Endodermal cell (in vitro differentiated cells): Measurements from ENCODE around the gene RBM17. TPM values are rescaled to one million over a fixed set of nuclear protein-coding genes. Genes with fewer than 3 reads are reported as not detected.
A peak's percentile ranks its signal among the peaks of the same experiment; 100 is the strongest.

Experiments used
- DNase-seq: peaks from one replicate; pipeline ENCODE4 v3.0.0-alpha.2; 2017
- H3K27ac ChIP-seq: 2 replicates; pipeline ENCODE4 v1.5.1; 2013; ENCODE audit warnings: mild to moderate bottlenecking, low read depth, low read length, moderate library complexity
- H3K27me3 ChIP-seq: 2 replicates; pipeline ENCODE4 v1.6.1; 2013; ENCODE audit warnings: mild to moderate bottlenecking, low read length, moderate library complexity; ENCODE audit not compliant: insufficient read depth, control insufficient read depth, poor library complexity, severe bottlenecking
- H3K36me3 ChIP-seq: 2 replicates; pipeline ENCODE4 v1.7.0; 2013; ENCODE audit warnings: mild to moderate bottlenecking, low read length, moderate library complexity; ENCODE audit not compliant: control insufficient read depth, insufficient read depth
- H3K4me1 ChIP-seq: one replicate; pipeline ENCODE4 v1.7.0; 2013; ENCODE audit warnings: low read length; ENCODE audit not compliant: control insufficient read depth, insufficient read depth
- H3K4me3 ChIP-seq: 2 replicates; pipeline ENCODE4 v1.5.1; 2013; ENCODE audit warnings: mild to moderate bottlenecking, low read length, moderate library complexity
- H3K9ac ChIP-seq: 2 replicates; pipeline ENCODE4 v1.6.1; 2013; ENCODE audit warnings: mild to moderate bottlenecking, low read length, moderate library complexity; ENCODE audit not compliant: poor library complexity, severe bottlenecking; ENCODE audit errors: extremely low read depth
- H3K9me3 ChIP-seq: 2 replicates; pipeline ENCODE4 v1.6.1; 2013; ENCODE audit warnings: mild to moderate bottlenecking, low read length, moderate library complexity; ENCODE audit not compliant: control insufficient read depth
- H3K27ac Mint-ChIP-seq: 2 replicates; pipeline ENCODE4 v1.8.0; 2020; ENCODE audit warnings: mixed read lengths
- H3K27me3 Mint-ChIP-seq: 2 replicates; pipeline ENCODE4 v1.8.0; 2021; ENCODE audit warnings: mild to moderate bottlenecking, mixed read lengths; ENCODE audit not compliant: insufficient read depth
- H3K36me3 Mint-ChIP-seq: 2 replicates; pipeline ENCODE4 v1.8.0; 2020; ENCODE audit warnings: low read depth, mixed read lengths
- H3K4me1 Mint-ChIP-seq: 2 replicates; pipeline ENCODE4 v1.8.0; 2020; ENCODE audit warnings: mixed read lengths
- H3K4me3 Mint-ChIP-seq: 2 replicates; pipeline ENCODE4 v1.8.0; 2020; ENCODE audit warnings: mild to moderate bottlenecking, moderate library complexity, mixed read lengths
- H3K9me3 Mint-ChIP-seq: 2 replicates; pipeline ENCODE4 v1.8.0; 2020; ENCODE audit warnings: mild to moderate bottlenecking, mixed read lengths
- WGBS, 2 experiments: methylation state at CpG; one replicate each; pipeline versions ENCODE4 v1.1.5 to v1.1.7; 2013; ENCODE audit warnings: missing lambda C conversion rate in 2 of 2, mixed read lengths in 1 of 2; ENCODE audit not compliant: insufficient coverage in 1 of 2, insufficient read length in 1 of 2; 5-methylcytosine and 5-hydroxymethylcytosine counted together
- total RNA-seq, 2 donors: library from RNA; stranded (reverse); fragmentation: NEBNext Ultra II Directional in 1 of 2; extraction: Animal tissue kit (Norgen Biotek cat#: 25700) in 1 of 2; gene quantifications; 2 replicates in 1 of 2; 3 replicates in 1 of 2; pipeline ENCODE4 v1.2.1, GENCODE V29; 2021
- TF ChIP-seq, protein P1 (sequence below): fragments of 200-600 bp; sonication (generic); conservative IDR thresholded peaks from 2 replicates; pipeline ENCODE4 v1.5.0; 2021; ENCODE audit warnings: antibody characterized with exemption, mild to moderate bottlenecking

Gene RBM17
- total RNA-seq, 2 donors from 2014 or later, result 123 to 139 TPM

DNA sequence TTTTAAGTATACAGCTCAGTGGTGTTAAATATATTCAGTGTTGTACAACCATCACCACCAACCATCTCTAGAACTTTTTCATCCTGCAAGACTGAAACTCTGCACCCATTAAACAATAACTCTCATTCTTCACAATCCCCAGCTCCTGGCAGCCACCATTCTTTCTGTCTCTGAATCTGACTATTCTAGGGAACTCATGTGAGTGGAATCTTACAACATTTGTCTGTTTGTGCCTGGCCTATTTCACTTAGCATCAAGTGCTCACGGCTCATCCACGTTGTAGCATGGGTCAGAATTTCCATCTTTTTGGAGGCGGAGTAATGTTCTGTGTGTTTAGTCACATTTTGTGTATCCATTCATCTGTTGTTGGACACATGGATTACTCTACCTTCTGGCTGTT, 73.1 kb downstream of the RBM17 start:
- no peaks in the 10 kb centered on the region for H3K27me3 ChIP-seq
- no peaks in the 10 kb centered on the region for H3K27me3 Mint-ChIP-seq
- peaks cover 4% of the 10 kb centered on the region for H3K36me3 Mint-ChIP-seq
- DNase-seq, result no peak
- peaks cover 25% of the 10 kb centered on the region for H3K4me1 Mint-ChIP-seq
- WGBS, 2 experiments, result 97 to 100% methylated on average over 3 of the region's 3 CpGs
- H3K36me3 ChIP-seq, result no peaks in the 10 kb centered on the region
- H3K9ac ChIP-seq, result no peak overlapping the region
- H3K4me1 ChIP-seq, result peaks cover 6% of the 10 kb centered on the region
- H3K9me3 ChIP-seq, result no peaks in the 10 kb centered on the region
- no peak overlapping the region for H3K27ac Mint-ChIP-seq
- H3K9me3 Mint-ChIP-seq, result no peaks in the 10 kb centered on the region
- H3K27ac ChIP-seq, result no peak overlapping the region
- no peak overlapping the region for H3K4me3 Mint-ChIP-seq
- H3K4me3 ChIP-seq, result no peak overlapping the region
- TF ChIP-seq, protein P1, sequence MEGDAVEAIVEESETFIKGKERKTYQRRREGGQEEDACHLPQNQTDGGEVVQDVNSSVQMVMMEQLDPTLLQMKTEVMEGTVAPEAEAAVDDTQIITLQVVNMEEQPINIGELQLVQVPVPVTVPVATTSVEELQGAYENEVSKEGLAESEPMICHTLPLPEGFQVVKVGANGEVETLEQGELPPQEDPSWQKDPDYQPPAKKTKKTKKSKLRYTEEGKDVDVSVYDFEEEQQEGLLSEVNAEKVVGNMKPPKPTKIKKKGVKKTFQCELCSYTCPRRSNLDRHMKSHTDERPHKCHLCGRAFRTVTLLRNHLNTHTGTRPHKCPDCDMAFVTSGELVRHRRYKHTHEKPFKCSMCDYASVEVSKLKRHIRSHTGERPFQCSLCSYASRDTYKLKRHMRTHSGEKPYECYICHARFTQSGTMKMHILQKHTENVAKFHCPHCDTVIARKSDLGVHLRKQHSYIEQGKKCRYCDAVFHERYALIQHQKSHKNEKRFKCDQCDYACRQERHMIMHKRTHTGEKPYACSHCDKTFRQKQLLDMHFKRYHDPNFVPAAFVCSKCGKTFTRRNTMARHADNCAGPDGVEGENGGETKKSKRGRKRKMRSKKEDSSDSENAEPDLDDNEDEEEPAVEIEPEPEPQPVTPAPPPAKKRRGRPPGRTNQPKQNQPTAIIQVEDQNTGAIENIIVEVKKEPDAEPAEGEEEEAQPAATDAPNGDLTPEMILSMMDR, result no peak

DNA sequence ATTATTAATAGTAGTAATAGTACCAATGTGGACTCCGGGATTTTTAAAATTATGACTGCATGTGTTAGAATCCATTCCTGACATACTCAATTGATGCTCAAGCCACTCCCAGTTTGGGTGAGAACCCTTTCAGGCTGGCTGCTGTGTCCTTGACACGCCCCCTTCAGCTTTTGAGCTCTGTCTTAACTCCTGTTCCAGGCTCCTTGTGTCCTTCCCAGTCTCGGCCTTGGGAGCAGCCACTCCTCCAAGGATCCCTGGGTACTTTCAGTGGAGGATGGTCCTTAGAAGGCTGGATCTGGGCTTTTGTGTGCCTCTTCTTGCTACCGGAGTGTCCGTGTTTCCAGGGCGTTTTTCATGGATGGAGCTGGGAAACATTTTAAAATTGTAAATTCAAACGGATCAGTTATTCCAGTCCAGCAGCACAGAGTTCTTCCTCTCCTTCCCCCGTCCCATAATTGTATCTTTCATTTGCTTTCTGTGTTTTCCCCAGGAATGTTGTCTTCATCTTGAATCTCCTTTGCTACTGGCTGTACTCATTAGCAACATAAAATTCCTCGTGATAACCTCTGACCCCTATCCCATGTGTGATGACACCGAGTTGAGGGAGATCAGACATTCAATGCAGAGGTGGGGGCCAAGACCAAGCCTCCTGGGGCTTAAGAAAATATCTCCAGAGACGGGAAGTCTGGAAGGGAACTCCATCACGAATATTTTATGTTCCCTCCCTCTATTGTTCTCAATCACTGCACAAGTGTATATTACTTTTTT, 73.9 kb downstream of the RBM17 start:
- Mint-ChIP-seq H3K4me1 (peaks cover 33% of the 10 kb centered on the region), H3K4me3 (peak overlapping the region; percentile 4), H3K27me3 (no peaks in the 10 kb centered on the region), H3K9me3 (no peaks in the 10 kb centered on the region), H3K27ac (no peak overlapping the region), H3K36me3 (peaks cover 4% of the 10 kb centered on the region)
- DNase-seq, result no peak
- WGBS, 2 experiments, result 76 to 94% methylated on average over 8 to 12 of the region's 12 CpGs
- Histone ChIP-seq H3K9ac (no peak overlapping the region), H3K4me1 (peaks cover 10% of the 10 kb centered on the region), H3K27me3 (no peaks in the 10 kb centered on the region), H3K9me3 (no peaks in the 10 kb centered on the region), H3K36me3 (no peaks in the 10 kb centered on the region), H3K27ac (no peak overlapping the region), H3K4me3 (no peak overlapping the region)
- TF ChIP-seq, protein P1, result no peak

DNA sequence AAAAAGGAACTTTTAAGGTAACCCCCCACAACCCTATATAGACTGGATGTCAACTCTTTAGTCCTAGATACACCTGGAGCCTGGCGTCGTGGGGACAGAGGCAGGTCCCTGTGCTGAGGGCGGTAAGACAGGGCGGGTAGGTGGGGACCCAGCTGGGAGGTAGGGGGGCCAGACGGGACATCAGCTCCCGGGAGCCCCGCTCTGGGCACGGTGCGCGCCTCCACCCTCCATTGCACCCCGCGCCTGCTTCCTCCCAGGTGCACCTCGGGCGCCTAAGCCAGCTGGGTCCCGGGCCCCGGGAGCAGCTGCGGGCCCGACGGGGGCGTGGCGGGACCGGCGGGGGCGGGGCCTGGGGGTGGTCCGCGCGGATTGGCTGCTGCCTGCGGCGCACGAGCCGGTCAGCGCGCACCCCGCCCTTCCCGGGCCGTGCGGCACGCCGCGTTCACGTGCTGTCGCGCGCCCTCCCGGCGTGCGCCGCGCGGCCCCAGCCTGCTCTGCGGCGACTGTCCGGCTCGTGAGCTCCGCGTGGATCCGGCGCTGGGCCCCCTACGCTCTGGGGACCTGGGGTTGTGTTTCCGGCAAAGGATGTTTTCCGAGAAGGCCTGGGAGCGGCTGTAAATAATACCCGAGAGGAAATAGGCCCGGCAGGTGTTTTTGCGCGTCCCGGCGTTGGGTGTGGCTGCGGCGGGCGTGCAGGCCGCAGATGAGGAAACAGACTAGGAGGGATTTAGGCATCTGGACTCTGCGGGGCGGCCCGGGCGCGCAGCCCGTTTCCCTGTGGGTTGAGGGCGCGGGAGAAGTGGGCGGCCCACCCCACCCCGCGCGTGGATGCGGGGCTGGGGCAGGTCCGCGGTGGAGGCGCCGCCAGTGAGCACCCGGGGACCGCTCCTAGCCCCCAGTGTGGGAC, 74.8 kb downstream of the RBM17 start:
- no peaks in the 10 kb centered on the region for H3K9me3 ChIP-seq
- Mint-ChIP-seq H3K4me1 (peaks cover 36% of the 10 kb centered on the region), H3K4me3 (peak overlapping the region; percentile 73), H3K36me3 (peaks cover 4% of the 10 kb centered on the region), H3K27me3 (no peaks in the 10 kb centered on the region), H3K9me3 (no peaks in the 10 kb centered on the region), H3K27ac (peak overlapping the region; percentile 87)
- H3K27ac ChIP-seq, result peak overlapping the region; percentile 42
- WGBS, 2 experiments, result 9 to 31% methylated on average over 8 to 91 of the region's 91 CpGs
- H3K4me1 ChIP-seq, result peaks cover 15% of the 10 kb centered on the region
- no peaks in the 10 kb centered on the region for H3K36me3 ChIP-seq
- H3K27me3 ChIP-seq, result no peaks in the 10 kb centered on the region
- peak overlapping the region; percentile 86 for H3K4me3 ChIP-seq
- H3K9ac ChIP-seq, result peak overlapping the region; percentile 58
- TF ChIP-seq, protein P1, result no peak
- DNase-seq, result peak; percentile 87
